T-helper 2 cell (primary cell): ENCODE measurements around the gene SLC4A8.
A peak's percentile ranks its signal among the peaks of the same experiment; 100 is the strongest.

Experiments used
- DNase-seq, 5 experiments: peaks; one replicate each; pipeline versions ENCODE4 v3.0.0 to v3.0.0-alpha.2; 2012 to 2022

The SLC4A8 gene

DNA sequence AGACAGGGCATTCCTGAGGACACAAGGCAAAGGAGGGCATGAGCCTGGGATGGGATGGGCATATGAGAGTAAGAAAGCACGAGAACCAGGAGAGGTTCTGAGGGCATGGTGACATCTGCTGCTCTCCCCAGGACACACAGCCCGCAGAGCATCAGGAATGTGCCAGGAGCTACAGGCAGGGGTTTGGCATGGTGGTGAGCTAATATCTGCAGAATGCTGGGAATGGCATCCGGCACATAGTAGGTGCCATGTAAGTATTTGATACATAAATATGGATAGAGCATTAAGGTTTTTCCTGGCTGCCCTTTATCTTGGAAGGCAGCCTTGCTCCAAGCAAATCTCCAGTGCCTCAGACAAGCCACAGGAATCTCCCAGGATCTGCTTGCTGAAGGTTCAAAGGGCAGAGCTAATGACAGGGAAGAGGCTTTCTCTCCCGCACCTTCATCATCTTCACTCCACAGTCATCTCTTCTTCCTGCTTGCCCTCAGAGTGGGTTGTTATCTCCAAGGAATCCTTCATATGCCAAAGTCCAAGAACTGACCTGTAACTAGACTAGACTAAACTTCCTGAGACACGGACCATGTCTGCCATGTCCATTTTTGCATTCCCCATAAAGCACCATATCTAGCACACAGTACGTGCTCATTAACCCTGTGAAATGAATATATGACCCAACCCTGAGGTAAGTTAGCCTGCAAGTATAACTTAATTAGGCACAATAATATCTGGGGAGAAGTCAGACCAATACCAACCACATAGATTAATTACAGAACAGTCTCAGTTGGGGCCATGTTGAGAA, 104.4 kb downstream of the SLC4A8 start:
- no peak for DNase-seq

DNA sequence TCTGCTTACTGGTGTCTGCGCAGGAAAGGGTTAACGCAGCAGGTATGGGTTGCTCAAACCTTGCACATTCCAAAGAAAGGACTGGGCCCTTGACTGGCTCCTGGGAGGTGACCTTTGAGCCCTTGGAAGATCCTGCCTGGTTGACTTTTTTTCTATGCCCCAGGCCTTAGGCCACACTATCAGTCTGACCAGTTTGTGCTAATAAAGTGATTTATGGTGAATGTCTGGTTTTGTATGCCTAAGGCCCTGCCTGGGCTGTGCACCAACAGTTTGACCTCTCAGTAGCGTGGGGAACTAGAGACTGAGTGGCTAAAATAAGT, 105.0 kb downstream of the SLC4A8 start:
- DNase-seq: no peak

DNA sequence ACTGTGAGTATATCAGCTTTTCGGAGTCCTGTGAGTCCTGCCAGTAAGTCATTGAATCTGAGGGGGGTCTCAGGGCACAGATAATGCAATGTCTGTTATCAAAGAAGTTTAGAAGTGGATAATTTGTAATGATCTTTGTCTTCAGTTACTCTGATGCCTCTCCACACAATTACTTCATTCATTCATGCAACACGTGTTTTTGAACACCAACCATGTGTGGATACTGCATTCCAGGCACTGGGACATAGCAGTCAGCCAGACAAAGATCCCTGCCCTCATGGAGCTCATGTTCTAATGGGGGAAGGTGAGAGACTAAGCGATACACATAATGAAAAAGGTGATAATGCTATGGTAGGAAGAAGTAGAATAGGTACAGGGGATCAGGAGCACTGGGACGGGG, 105.6 kb downstream of the SLC4A8 start:
- DNase-seq: no peak

DNA sequence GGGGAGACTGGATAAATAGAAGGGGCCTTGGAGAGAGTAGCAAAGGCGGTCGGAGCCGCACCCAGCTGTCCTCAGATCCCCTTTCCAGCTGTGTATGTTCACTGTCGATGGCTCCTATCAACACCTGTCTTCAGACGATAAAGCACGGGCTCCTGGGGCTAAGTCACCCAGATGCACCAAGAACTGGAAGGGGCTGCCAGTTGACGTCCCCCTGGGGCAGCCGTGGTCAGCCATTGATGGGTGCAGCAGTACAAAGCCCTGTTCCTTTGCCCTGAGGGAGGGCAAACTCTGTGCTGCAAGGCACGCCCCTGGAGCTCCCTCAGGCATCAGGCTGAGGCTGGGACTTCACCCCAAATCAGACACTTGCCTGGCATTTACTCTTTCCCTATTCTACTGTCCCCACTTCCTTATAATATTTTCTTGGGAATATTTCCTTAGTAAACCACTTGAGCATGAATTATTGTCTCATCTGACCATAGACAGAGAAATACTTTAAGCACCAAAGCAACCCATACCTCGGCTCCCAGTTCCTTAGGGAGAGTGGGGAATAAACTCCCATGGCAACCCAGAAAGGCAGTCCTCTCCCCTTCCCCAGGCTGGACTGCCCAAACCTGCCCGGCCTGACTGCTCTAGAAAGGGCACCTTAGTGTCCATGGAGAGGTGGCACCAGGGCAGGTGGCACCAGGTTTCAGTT, 106.8 kb downstream of the SLC4A8 start:
- DNase-seq: no peak

DNA sequence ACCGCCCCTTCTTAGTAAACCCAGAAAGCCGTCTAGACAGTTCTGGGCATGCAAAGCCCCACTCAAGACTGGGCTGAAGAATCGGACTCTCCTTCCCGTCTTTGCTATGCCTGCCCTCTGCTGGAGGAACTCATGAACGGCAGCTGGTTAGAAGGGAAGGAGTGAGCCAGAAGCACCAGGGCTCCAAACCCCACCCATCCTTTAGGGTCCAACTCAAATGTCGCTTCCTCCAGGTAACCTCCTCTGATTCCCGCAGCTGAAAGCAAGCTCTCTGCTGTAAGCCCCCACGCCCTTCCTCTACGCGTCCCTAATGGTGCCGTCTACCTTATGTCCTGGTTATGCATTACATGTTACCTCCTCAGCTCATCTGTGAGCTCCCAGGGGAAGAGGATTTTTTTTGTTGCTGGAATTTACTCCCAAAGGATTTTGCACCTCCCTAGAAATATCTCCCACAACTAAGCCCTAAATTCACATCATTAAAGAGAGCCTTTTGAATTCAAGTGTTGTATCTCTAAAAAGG, 107.4 kb downstream of the SLC4A8 start:
- DNase-seq: peak; percentile 11 to 71 (median 47)

DNA sequence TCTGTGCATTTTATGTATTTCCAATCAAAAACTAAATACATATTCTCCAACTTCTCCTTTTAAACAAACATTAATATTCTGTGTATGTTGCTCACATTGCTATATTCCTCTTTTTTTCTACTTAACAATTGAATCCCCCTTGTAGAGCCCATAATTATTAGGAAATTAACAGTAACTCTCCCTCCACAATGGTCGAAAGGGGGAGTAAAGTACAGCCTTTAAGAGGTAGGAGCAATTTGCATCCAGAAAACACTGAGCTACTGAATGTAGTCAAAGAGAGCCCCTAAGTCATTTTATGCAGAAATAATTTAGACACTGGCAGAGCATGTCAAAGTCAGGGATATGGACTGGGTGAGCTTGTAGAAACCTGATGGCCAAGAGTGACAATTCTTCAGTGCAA, 109.2 kb downstream of the SLC4A8 start:
- DNase-seq: no peak

DNA sequence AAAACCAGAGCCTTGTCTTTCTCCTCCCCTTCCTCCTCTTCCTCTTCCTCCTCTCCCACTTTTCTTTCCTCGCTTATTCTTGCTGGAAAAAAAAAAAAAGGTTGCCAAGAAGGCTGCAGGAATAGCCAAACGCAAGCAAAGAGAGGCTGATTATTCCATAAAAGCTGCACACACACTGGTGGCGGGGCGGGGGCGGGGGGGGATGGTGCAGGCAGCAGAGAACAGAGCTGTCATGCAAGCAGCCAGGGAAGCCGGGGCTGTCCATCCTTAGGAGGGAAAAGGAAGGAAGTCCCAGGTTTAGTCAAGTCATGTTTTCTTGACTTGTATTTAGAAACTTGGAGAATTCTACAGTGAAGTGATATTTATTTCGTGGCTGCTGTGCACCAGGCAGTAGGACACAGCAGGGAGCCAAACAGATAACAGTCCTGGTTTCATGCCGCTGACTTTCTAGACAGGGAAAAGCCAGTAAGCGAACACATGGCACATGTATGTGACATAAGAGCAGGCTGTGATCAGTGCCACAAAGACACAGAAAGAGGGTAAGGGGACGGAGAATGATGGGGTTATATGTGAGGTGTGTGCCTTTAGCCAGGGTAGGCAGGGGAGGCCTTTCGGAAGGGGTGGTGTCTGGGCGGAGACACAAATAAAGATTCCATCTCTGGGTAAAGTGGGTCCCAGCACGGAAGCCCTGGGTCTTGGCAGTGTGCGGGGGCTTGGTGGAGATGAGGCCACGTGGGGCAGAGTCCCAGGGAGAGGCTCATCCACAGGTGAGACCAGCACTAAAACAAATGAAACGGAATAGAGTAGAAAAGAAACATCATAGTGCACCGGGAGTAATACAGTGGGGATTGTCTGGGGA, 109.8 kb downstream of the SLC4A8 start:
- no peak for DNase-seq

DNA sequence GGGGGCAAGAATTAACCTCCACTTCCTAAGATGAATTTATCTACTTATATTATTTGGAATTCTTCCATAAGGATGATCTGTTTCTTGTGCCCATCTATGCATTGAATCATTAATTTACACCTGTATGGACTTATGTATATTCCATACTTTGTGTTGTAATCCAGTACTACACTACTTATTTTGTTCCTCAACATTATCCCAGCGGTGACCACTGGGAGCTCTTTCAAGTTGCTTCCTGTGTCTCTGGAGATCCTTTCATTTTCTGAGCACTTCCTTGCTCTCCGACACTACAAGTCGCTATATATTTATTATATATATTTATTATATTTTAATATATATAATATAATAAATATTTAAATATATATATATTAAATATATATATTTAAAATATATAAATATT, 111.5 kb downstream of the SLC4A8 start:
- no peak for DNase-seq

DNA sequence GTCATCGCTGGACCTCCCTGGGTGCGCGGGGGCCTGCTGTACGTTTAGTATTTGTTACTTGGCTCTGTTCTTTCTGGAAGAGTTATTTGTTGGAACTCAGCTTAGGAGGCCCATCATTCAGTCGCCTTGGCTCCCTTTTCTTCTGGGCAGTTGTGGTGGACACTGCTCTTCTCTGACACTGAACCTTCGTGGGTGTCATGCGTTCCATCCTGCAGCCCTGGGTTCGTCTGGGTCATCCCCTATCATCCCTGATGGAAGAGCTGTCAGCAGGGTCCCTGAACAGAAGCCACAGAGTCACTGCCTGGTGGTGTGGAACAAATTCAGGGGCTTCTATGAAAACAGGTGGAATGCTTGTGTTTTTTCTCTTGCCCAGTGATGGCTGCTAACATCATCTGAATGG, 113.5 kb downstream of the SLC4A8 start:
- DNase-seq: no peak

DNA sequence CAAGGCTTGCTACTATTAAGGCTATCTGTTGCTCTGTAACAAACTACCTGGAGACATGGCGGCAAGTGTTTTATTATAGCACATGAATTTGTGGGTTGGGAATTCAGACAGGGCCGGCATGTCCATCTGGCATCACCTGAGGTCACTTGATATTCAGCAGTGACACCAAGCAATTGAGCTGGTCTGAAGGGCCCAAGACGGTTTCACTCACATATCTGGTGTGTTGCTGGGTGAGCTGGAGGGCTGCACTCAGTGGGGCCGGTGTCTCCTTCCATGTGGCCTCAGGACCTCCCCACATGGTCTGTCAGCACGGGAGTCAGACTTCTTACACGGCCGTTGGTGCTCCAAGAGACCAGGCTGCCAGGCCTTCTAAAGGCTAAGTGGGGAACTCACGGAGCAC, 114.0 kb downstream of the SLC4A8 start:
- DNase-seq: no peak

DNA sequence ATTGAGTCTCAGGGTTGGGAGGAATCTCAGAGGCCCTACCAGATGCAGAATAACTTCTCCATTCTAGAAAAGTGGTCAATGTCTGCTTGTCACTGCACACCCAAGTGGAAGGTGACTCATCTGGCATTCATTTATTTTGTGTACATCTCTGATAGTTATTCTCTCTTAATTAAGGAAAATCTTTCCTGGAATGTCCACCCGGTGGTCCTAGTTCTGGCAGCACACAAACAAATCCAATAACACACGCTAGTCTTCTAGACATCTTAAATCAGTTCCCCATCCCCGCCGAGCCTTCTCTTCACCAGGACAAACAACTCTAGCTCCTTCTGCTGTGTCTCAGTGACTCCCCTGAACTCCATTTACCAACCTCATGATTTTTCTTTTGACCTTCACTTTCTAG, 116.4 kb downstream of the SLC4A8 start:
- DNase-seq: no peak

DNA sequence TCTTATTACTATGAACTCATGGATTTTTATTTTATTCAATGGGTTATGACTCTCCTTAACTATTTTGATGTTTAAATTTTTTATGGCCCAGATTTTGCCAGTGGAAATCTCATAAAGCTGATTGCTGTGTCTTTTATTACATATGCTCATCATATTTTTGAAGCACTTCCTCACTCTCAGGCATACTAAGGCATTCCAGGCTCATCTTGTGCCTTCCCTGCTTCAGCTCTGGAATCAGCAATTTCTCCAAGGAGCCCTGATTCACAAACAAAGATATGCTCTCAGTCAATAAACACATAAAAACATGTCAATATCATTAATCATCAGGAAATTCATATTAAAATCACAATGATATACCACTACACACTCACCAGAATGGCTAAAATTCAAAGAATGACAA, 121.5 kb downstream of the SLC4A8 start:
- DNase-seq: no peak

DNA sequence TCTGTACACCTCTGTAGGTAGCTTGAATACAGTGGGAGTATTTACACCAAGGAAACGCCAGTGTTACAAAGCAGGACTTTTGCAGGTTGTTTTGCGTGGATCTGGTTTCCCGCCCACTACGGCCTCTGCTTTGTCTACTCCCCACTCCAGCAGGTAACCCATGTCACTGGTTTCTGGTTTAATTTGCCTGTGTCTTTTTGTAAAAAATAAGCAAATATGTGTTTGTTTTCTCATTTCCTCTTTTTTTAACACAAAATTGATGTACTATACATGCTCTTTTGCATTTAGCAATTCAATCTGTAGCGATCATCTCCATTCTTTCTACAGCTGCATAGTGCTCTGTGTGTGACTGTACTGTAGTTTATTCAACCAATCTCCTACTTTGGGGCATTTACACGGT, 123.0 kb downstream of the SLC4A8 start:
- no peak for DNase-seq

DNA sequence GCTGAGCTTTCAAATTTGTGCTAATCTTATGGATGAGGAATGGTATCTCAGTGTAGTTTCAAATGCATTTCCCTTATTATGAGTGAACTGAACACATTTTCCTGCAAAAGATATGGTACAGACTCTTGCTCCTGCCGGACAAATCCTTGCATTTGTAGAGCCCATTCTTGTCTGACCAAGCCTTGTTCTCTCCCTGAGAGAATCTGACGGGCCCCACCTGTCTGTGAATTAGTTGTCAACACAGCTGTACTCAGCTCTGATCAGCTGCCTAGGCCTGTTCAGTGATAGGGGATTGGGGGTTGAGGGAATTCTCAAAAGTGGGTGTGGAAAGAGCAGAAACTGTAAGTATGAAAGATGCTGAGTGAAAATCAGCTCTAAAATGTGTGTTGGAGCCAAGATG, 123.6 kb downstream of the SLC4A8 start:
- DNase-seq: no peak

DNA sequence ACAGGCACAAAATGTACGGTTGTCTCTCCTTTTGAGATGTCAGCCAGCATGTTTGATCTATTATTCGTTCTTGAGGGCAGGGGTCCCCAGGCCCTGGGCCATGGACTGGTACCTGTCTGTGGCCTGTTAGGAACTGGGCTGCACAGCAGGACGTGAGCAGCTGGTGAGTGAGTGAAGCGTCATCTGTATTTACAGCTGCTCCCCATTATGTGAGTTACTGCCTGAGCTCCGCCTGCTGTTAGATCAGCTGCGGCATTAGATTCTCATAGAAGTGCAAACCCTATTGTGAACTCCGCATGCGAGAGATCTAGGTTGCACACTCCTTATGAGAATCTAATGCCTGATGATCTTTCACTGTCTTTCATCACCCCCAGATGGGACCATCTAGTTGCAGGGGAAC, 125.0 kb downstream of the SLC4A8 start:
- no peak for DNase-seq
